ENCODE data around the gene ZNF655.

Gene ZNF655

DNA sequence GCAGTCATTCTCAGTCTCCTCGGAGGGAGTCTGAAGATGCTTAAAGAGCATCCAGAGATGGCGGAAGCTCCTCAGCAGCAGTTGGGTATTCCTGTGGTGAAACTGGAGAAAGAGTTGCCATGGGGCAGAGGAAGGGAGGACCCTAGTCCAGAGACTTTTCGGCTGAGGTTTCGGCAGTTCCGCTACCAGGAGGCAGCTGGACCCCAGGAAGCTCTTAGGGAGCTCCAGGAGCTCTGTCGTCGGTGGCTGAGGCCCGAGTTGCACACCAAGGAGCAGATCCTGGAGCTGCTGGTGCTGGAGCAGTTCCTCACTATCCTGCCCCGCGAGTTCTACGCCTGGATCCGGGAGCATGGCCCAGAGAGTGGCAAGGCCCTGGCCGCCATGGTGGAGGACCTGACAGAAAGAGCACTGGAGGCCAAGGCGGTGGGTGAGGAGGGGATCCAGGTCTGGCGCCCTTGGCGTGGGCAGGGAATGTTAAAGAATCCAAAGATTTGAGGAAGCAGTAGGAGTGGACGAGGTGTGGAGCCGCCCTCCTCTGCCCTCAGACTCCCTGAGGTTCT is 61.2 kb downstream of the ZNF655 start:
- no peak for DNase-seq (ENCODE audit: low read depth)

DNA sequence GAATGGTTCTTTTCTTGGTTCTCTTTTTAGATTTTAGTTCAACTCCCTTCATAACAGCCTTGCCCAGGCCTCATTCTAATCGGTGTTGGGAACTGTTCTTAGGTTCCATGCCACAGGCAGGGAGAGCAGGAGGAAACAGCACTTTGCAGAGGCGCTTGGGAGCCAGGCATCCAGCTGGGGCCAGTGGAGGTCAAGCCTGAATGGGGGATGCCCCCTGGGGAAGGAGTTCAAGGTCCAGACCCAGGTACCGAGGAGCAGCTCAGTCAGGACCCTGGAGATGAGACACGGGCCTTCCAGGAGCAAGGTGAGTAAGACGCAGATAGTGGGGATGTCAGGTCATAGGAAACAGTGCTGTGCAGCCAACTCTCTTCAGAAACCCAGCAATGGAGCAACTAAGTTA is 62.8 kb downstream of the ZNF655 start:
- no peak overlapping the region for H3K4me3 ChIP-seq (ENCODE audit: low read depth, low read length)
- TF ChIP-seq, protein P1, sequence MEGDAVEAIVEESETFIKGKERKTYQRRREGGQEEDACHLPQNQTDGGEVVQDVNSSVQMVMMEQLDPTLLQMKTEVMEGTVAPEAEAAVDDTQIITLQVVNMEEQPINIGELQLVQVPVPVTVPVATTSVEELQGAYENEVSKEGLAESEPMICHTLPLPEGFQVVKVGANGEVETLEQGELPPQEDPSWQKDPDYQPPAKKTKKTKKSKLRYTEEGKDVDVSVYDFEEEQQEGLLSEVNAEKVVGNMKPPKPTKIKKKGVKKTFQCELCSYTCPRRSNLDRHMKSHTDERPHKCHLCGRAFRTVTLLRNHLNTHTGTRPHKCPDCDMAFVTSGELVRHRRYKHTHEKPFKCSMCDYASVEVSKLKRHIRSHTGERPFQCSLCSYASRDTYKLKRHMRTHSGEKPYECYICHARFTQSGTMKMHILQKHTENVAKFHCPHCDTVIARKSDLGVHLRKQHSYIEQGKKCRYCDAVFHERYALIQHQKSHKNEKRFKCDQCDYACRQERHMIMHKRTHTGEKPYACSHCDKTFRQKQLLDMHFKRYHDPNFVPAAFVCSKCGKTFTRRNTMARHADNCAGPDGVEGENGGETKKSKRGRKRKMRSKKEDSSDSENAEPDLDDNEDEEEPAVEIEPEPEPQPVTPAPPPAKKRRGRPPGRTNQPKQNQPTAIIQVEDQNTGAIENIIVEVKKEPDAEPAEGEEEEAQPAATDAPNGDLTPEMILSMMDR (IDR thresholded peaks at IDR 0.05; ENCODE audit: control insufficient read depth, extremely low read depth, insufficient read depth): no peak
- no peak for DNase-seq (ENCODE audit: low read depth)

More for the DNA sequence above, 61.2 kb downstream of the ZNF655 start:
- no peak overlapping the region for H3K4me3 ChIP-seq (ENCODE audit: low read depth, low read length)
- TF ChIP-seq, protein P1 (IDR thresholded peaks at IDR 0.05; ENCODE audit: control insufficient read depth, extremely low read depth, insufficient read depth): no peak

DNA sequence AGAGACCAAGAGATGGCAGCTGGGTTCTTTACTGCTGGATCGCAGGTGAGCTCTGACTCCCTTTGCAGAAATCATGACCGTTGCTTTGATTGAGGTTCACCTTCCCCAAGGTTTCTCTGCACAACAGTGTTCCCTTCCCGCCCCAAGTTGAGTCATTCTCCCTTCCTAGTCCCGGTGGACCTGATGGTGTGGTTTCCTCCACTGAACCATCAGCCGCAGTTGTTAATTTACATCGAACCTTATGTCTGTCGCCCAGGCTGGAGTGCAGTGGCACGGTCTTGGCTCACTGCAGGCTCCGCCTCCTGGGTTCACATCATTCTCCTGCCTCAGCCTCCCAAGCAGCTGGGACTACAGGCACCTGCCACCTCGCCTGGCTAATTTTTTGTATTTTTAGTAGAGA is 64.2 kb downstream of the ZNF655 start:
- DNase-seq (ENCODE audit: low read depth): no peak
- TF ChIP-seq, protein P1 (IDR thresholded peaks at IDR 0.05; ENCODE audit: control insufficient read depth, extremely low read depth, insufficient read depth): no peak

DNA sequence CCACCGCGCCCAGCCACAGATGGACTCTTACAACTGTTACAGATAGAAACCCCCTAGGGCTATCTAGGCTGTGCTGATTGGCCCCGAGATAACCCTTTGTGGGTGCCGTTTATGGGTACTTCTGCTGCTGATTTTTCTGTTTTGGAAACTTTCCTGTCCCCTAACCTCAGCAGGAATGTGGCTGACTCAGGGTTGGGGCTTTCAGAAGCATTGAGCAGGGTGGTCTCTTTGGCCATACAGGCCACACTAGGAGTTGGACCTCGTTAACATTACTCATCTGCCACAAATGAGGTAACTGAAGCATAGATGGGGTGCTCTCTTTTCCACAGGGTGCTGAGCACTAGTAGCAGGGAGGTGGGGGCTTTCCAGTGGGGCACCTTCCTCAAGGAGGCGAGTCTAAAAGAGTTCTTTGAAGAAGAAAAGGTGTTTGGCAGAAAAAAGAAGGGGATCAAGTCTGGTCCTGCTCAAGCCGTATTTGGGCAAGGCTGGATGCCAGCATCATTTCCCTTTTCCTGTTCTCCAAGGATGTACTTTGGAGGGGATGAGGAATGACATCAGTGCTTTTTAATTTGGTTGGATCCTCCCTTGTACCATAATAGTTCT is 64.8 kb downstream of the ZNF655 start:
- TF ChIP-seq, protein P1 (IDR thresholded peaks at IDR 0.05; ENCODE audit: control insufficient read depth, extremely low read depth, insufficient read depth): no peak
- DNase-seq (ENCODE audit: low read depth): no peak
- no peak overlapping the region for H3K4me3 ChIP-seq (ENCODE audit: low read depth, low read length)

More for the DNA sequence above, 64.2 kb downstream of the ZNF655 start:
- no peak overlapping the region for H3K4me3 ChIP-seq (ENCODE audit: low read depth, low read length)

DNA sequence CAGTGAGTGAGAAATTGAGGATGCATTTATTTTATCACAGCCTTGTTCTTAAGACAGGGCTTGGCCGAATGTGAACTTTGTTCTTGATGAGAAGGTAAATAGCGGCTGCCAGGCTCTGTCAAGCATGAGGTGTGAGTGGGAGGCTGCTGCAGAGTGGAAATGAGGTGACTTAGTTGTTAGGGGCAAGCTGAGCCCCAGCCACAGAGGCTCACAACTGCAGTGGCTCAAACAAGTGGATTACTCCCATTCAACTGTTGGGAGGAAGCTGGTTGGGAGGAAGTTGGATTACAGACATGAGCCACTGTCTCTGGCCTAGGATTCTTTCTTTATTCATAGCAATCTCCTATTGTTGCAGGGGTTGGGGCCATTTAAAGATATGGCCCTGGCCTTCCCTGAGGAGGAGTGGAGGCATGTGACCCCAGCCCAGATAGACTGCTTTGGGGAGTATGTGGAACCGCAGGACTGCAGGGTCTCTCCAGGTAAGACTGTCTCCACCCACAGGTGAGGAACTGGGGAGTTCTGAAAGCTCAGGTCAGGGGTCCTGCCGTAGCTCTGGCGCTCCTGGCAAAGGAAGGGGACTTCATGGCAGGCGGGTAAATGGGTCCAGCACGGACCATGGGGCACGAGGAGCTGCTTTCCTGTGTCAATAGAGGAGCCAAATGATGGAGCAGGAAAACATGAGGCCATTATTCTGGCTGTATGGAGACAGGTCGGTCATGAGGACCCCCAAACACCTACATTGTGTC is 65.4 kb downstream of the ZNF655 start:
- H3K4me3 ChIP-seq (ENCODE audit: low read depth, low read length): no peak overlapping the region
- TF ChIP-seq, protein P1 (IDR thresholded peaks at IDR 0.05; ENCODE audit: control insufficient read depth, extremely low read depth, insufficient read depth): no peak
- no peak for DNase-seq (ENCODE audit: low read depth)

DNA sequence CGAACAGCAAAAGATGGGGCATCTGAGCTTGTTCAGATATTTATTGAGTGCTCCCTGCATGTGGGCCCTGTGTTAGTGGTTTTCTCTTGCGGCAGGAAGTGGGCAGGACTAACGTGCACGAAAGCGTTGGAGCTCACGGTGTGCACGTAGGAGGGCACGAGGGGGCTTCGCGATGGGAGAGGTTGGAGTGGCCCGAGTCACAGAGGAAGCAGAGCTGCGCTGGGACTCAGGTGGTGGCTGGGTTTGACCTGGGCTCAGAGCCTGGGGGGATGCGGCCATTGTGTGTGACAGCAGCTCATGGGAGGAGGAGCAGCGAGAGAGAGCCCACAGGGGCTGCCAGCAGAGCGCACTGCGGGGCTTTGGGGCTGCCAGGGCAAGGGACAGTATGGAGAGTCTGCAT is 66.0 kb downstream of the ZNF655 start:
- no peak for DNase-seq (ENCODE audit: low read depth)
- TF ChIP-seq, protein P1 (IDR thresholded peaks at IDR 0.05; ENCODE audit: control insufficient read depth, extremely low read depth, insufficient read depth): no peak
- H3K4me3 ChIP-seq (ENCODE audit: low read depth, low read length): no peak overlapping the region

Measured in LNCaP clone FGC (cell line).